Stimulated activated naive CD8-positive, alpha-beta T cell treated with anti-CD3 and anti-CD28 coated beads, Interleukin-15, amount 100 ng/mL, for 72 hours (primary cell): ENCODE data around the gene SLAMF9.
A peak's percentile ranks its signal among the peaks of the same experiment; 100 is the strongest.

Experiments
- ATAC-seq: fragments of 150-1000 bp; cut with Tn5 transposase; 2 replicates; pipeline ENCODE4 v1.10.0; 2021; ENCODE audit warnings: mild to moderate bottlenecking, moderate library complexity
- DNase-seq, 2 donors: peaks; one replicate each; pipeline ENCODE4 v3.0.0; 2021 to 2022
- H3K27ac Mint-ChIP-seq, 2 donors: one replicate each; pipeline ENCODE4 v1.8.0; 2022; ENCODE audit warnings: mild to moderate bottlenecking in 2 of 2, mixed read lengths in 2 of 2, moderate library complexity in 2 of 2
- H3K27me3 Mint-ChIP-seq: one replicate; pipeline ENCODE4 v1.8.0; 2022; ENCODE audit warnings: mixed read lengths
- H3K4me1 Mint-ChIP-seq: one replicate; pipeline ENCODE4 v1.8.0; 2022; ENCODE audit warnings: mild to moderate bottlenecking, mixed read lengths
- H3K4me3 Mint-ChIP-seq, 2 donors: one replicate each; pipeline ENCODE4 v1.8.0; 2022; ENCODE audit warnings: mild to moderate bottlenecking in 2 of 2, mixed read lengths in 2 of 2, moderate library complexity in 1 of 2
- H3K9me3 Mint-ChIP-seq, 2 donors: one replicate each; pipeline ENCODE4 v1.8.0; 2022; ENCODE audit warnings: mixed read lengths in 2 of 2

SLAMF9 gene

DNA sequence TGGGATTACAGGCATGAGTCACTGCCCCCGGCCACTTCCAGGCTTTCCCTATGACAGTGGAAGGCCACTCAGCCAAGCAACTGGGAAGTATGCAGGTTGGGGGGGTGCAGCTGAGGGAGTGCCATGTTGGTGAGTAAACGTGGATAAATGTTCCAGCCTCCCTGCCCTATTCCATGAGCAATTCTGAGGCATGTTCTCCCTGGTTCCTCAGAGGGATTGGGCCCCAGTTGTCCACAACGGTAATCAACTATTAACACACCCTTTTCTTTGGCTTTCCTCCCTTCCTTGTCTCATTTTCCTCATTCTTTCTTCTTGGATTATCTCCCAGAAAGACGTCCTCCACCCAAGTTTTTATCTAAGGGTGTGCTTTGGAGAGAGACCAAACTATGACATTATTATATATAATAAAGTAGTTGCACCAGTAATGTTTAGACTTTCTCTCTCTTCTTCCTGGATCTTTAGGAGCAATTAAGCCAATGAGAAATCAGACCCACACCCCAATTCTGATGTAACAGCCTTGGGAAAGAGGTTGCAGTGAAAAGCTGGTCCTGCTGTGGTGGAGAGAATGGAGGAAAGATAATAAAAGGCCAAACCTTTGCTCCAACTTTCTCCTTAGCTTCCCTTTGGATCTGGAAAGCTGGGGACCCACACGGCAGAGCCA is 6.8 kb upstream of the SLAMF9 start:
- Mint-ChIP-seq H3K27ac (no peak overlapping the region), H3K4me1 (peaks cover 10% of the 10 kb centered on the region), H3K9me3 (no peaks in the 10 kb centered on the region), H3K27me3 (peaks cover 11% of the 10 kb centered on the region), H3K4me3 (no peak overlapping the region)
- no peak for DNase-seq
- ATAC-seq: no peak

DNA sequence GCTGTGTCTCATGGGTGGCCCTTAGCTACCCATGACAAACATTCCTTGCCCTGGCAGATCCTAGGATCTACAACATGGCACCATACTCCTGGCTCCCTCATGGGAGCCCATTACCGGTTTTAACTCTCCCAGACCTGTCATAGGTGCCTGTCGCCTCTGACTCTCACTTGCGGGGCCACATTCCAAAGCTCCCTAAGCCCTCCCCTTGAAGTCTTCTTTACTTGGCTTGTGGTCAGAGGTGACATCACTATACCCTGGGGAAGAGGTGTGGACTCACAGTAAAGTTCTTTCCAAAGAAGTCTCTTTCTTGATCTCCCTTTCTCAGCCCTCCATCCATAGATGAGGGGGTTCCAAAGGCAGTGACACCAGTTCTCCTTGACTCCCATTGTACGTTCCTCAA is 5.4 kb upstream of the SLAMF9 start:
- H3K27me3 Mint-ChIP-seq: peaks cover 14% of the 10 kb centered on the region
- H3K27ac Mint-ChIP-seq: peak overlapping the region in 1 of 2 donors; percentile 5
- no peak for ATAC-seq
- peaks cover 10% of the 10 kb centered on the region for H3K4me1 Mint-ChIP-seq
- H3K9me3 Mint-ChIP-seq: no peaks in the 10 kb centered on the region
- no peak for DNase-seq
- no peak overlapping the region for H3K4me3 Mint-ChIP-seq

GRCh38 chr1:159958719-159959380 is 4.8 kb upstream of the SLAMF9 start:
- H3K27me3 Mint-ChIP-seq: peaks cover 20% of the 10 kb centered on the region
- no peak overlapping the region for H3K4me3 Mint-ChIP-seq
- peak overlapping the region; percentile 5 to 83 for H3K27ac Mint-ChIP-seq
- ATAC-seq (peak; percentile 82), DNase-seq (no peak)
- H3K4me1 Mint-ChIP-seq: peaks cover 10% of the 10 kb centered on the region
- H3K9me3 Mint-ChIP-seq: no peaks in the 10 kb centered on the region

- no peak overlapping the region for H3K4me3 Mint-ChIP-seq
- no peak overlapping the region for H3K27ac Mint-ChIP-seq
- no peak for DNase-seq
- ATAC-seq: no peak
- H3K4me1 Mint-ChIP-seq: peaks cover 10% of the 10 kb centered on the region
- H3K9me3 Mint-ChIP-seq: no peaks in the 10 kb centered on the region
- peaks cover 27% of the 10 kb centered on the region for H3K27me3 Mint-ChIP-seq
Measured at GRCh38 chr1:159957824-159958268, 3.8 kb upstream of the SLAMF9 start.

GRCh38 chr1:159955456-159955855 is 1.4 kb upstream of the SLAMF9 start:
- Mint-ChIP-seq H3K27ac (no peak overlapping the region), H3K9me3 (no peaks in the 10 kb centered on the region), H3K4me1 (peaks cover 10% of the 10 kb centered on the region), H3K4me3 (no peak overlapping the region), H3K27me3 (peaks cover 43% of the 10 kb centered on the region)
- ATAC-seq: no peak
- DNase-seq: no peak

GRCh38 chr1:159952932-159953331 is 1.1 kb downstream of the SLAMF9 start:
- Mint-ChIP-seq H3K9me3 (no peaks in the 10 kb centered on the region), H3K27me3 (peaks cover 32% of the 10 kb centered on the region), H3K4me3 (no peak overlapping the region), H3K4me1 (no peaks in the 10 kb centered on the region), H3K27ac (no peak overlapping the region)
- DNase-seq (no peak), ATAC-seq (no peak)

DNA sequence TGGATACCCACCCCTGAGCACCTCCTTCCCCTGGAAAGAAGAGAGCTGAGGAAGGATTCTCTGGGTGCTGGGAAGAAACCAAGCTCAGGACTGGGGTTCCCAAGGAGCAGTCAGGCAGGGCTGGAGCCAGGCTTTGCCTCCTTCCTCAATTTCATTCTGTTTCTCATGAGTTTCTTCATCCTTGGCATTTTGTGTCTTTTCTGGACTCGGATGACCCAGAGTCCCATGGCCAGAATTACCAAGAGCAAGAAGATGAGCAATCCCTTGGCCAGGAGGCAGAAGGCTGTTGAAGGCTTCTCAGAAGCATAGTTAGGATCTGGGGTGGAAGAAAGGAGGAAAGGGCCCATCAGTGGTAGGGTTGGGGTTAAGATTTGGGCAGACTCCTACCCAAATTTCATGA is 2.5 kb downstream of the SLAMF9 start:
- peaks cover 32% of the 10 kb centered on the region for H3K27me3 Mint-ChIP-seq
- H3K27ac Mint-ChIP-seq: peak overlapping the region in 1 of 2 donors; percentile 35
- H3K4me1 Mint-ChIP-seq: no peaks in the 10 kb centered on the region
- no peak overlapping the region for H3K4me3 Mint-ChIP-seq
- H3K9me3 Mint-ChIP-seq: no peaks in the 10 kb centered on the region
- DNase-seq (no peak), ATAC-seq (no peak)

- DNase-seq (no peak), ATAC-seq (no peak)
- no peaks in the 10 kb centered on the region for H3K9me3 Mint-ChIP-seq
- H3K4me1 Mint-ChIP-seq: peaks cover 2% of the 10 kb centered on the region
- peaks cover 32% of the 10 kb centered on the region for H3K27me3 Mint-ChIP-seq
- no peak overlapping the region for H3K4me3 Mint-ChIP-seq
- H3K27ac Mint-ChIP-seq: no peak overlapping the region
Measured at GRCh38 chr1:159951016-159951415, 3.0 kb downstream of the SLAMF9 start.

GRCh38 chr1:159949981-159950381 is 4.1 kb downstream of the SLAMF9 start:
- ATAC-seq (no peak), DNase-seq (no peak)
- H3K27ac Mint-ChIP-seq: peak overlapping the region in 1 of 2 donors; percentile 19
- H3K27me3 Mint-ChIP-seq: peaks cover 41% of the 10 kb centered on the region
- H3K4me1 Mint-ChIP-seq: peaks cover 12% of the 10 kb centered on the region
- no peak overlapping the region for H3K4me3 Mint-ChIP-seq
- H3K9me3 Mint-ChIP-seq: no peaks in the 10 kb centered on the region

- peaks cover 44% of the 10 kb centered on the region for H3K27me3 Mint-ChIP-seq
- H3K9me3 Mint-ChIP-seq: no peaks in the 10 kb centered on the region
- DNase-seq (no peak), ATAC-seq (no peak)
- H3K4me1 Mint-ChIP-seq: peaks cover 16% of the 10 kb centered on the region
- H3K27ac Mint-ChIP-seq: no peak overlapping the region
- no peak overlapping the region for H3K4me3 Mint-ChIP-seq
Measured at GRCh38 chr1:159949123-159949522, 4.9 kb downstream of the SLAMF9 start.

GRCh38 chr1:159947942-159948341 is 6.1 kb downstream of the SLAMF9 start:
- H3K27me3 Mint-ChIP-seq: peaks cover 46% of the 10 kb centered on the region
- no peak overlapping the region for H3K4me3 Mint-ChIP-seq
- H3K9me3 Mint-ChIP-seq: no peaks in the 10 kb centered on the region
- H3K4me1 Mint-ChIP-seq: peaks cover 16% of the 10 kb centered on the region
- no peak for DNase-seq
- H3K27ac Mint-ChIP-seq: no peak overlapping the region
- no peak for ATAC-seq

DNA sequence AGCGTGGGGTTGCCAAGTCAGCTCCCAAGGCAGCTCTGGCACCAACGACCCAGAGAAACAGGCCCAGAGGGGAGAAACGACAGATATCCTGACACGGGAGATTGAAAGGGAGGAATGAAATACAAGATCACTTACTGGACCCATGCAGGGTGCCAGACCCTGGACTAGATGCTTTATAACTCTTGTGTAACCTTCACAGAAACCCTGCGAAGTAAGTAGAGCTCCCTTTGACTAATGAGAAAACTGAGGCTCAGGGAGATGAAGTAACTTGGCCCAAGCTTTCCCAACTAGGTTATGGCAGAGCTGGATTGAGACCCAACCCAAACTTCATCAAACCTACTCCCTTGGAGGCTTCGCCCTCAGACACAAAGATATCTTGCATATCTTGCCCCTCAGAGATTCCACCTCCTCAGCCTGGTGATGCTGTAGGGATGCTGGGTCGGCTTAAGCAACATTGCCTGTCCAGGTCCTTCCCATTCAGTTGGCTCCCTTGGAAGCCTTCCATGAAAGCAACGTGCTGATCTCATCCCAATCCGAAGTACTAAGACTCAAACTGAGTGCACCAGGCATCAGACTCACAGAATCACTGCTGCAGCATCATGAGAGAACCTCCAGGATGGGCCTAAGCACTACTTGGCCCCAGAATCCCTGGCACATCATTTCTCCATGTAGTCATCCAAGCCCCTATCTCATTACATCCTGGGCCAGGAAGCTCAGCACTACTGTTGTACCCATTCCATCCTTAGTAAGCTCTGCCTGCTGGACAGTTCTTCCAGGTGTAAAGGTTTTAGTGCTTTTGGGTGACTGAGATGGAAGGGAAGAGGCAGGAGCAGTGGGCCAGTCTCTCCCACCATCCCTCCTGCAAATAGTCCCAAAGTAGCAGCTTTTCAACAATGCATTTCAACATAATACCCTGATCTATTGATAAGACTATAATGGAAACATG is 7.5 kb downstream of the SLAMF9 start:
- Mint-ChIP-seq H3K27ac (no peak overlapping the region), H3K27me3 (peaks cover 44% of the 10 kb centered on the region), H3K4me1 (peaks cover 16% of the 10 kb centered on the region), H3K4me3 (peak overlapping the region; percentile 68 to 71), H3K9me3 (no peaks in the 10 kb centered on the region)
- ATAC-seq (no peak), DNase-seq (no peak)

DNA sequence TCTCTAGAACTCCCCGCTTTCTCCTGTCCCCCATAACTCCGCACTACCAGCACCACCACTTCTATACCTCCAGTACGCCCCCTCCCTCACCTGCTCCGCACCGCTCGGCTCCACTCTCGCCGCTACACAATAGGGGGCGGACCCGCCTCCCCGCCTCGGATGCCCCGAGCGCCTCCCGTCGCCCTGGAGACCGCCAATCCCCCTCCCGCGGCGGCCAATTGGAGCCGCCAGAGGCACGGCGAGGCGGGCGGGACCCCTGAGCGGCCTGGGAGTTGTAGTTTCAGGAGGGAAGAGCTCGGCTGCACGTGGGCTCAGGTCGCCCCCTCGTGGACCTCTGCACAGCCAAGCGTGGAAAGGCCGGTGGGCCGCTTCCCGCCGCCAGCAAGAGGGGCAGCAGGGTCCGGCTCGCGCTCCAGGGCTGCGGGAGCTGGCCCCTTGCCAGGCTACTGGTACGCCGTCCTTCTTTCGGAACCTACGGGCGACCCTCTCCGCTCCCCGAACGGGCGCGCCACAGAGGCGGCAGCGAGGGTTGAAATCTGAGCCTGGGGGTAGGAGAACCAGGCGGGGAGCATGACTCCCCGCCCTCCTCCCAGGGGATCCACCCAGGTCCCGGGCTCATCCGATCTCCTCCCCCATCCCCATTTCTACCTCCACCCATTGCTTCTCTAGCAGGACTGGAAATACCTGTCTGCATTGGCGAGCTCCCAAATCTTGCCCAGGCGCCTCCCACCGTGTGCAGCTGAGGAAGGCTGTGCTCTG is 8.4 kb downstream of the SLAMF9 start, which contains the start of gene IGSF9:
IGSF9 (minus strand) TSS at position 131 of the 759 bp plus-strand sequence. CDS start 2,159 bp downstream, outside the sequence.
- peaks cover 41% of the 10 kb centered on the region for H3K27me3 Mint-ChIP-seq
- ATAC-seq (peak; percentile 81), DNase-seq (peak; percentile 65 to 69)
- no peaks in the 10 kb centered on the region for H3K9me3 Mint-ChIP-seq
- H3K27ac Mint-ChIP-seq: no peak within 1 kb of the TSS
- H3K4me3 Mint-ChIP-seq: peak within 1 kb of the TSS; percentile 68 to 71
- H3K4me1 Mint-ChIP-seq: peaks cover 16% of the 10 kb centered on the region

DNA sequence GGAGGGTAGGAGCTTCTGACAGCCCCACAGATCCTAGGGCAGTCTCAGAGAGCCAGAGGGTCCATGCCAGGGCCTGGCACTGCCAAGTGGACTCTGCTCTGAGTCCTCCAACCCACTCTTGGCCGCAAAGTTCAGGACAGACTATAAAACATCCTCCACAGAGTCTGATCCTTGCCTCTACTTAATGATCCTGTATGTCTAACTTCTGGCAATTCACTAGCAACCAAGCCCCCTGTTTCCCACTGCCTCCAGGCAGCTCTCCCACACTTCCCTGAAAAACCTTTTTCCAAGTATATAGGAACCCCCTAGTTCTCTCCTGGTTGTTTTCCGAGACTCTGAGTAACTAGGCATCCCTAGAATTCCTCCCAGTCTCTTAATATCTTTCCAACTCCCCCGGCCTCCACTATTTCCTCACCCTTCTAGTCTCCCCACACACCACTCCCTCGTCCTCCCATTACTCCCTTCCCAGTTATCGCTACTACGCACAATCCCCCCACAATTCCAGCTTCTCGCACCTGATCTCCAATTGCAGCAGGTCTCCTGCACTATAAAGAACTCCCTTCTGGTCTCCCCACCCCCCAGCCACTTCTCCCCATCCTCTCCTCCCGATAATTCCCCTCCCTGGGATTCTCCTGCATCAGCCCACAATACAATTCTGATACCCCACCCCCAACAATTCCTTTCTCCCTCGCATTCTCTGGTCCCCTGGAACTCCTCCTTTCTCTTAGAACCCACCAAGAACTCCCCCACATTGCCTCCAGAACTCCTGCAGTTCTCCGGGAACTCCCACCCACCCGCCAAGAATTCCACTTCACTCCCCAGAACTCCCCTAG is 9.2 kb downstream of the SLAMF9 start:
- ATAC-seq (no peak), DNase-seq (no peak)
- peaks cover 16% of the 10 kb centered on the region for H3K4me1 Mint-ChIP-seq
- H3K27ac Mint-ChIP-seq: no peak overlapping the region
- no peaks in the 10 kb centered on the region for H3K9me3 Mint-ChIP-seq
- H3K27me3 Mint-ChIP-seq: peaks cover 41% of the 10 kb centered on the region
- H3K4me3 Mint-ChIP-seq: peak overlapping the region; percentile 68 to 71
